ENCODE data around the gene FCRLA.

- no peak for TF ChIP-seq CTCF (IDR thresholded peaks at IDR 0.05 in 4 of 5, conservative IDR thresholded peaks at IDR 0.05 in 1 of 5)
- TF ChIP-seq POLR2A (IDR thresholded peaks at IDR 0.05), result no peak
Observed at GRCh38 chr1:161728376-161729226, 21.6 kb downstream of the FCRLA start.
